Measurements from ENCODE around the gene OVCA2.

Gene OVCA2

DNA sequence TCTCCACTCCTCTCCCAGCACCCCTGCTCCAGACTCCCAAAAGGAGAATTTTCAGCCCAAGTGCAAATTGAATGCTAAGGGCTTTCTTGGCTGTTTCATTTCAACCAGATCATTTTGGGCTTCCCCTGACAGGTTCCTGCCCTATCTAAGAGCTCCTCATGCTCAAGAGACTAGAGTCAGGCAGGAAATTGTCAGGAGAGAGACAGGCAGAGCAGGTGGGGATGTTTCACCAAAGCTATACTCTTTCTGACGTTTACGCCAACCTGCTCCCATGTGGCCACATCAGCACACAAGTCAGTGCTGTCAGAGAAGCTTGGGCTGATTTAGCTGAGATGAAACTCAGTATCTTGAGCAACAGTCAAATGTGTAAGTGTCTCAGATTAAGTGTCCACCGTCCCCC, 44.5 kb downstream of the OVCA2 start:
- TF ChIP-seq, protein P1, sequence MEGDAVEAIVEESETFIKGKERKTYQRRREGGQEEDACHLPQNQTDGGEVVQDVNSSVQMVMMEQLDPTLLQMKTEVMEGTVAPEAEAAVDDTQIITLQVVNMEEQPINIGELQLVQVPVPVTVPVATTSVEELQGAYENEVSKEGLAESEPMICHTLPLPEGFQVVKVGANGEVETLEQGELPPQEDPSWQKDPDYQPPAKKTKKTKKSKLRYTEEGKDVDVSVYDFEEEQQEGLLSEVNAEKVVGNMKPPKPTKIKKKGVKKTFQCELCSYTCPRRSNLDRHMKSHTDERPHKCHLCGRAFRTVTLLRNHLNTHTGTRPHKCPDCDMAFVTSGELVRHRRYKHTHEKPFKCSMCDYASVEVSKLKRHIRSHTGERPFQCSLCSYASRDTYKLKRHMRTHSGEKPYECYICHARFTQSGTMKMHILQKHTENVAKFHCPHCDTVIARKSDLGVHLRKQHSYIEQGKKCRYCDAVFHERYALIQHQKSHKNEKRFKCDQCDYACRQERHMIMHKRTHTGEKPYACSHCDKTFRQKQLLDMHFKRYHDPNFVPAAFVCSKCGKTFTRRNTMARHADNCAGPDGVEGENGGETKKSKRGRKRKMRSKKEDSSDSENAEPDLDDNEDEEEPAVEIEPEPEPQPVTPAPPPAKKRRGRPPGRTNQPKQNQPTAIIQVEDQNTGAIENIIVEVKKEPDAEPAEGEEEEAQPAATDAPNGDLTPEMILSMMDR (IDR thresholded peaks at IDR 0.05; ENCODE audit: low read depth, low read length): no peak
- no peak for DNase-seq (ENCODE audit: low read depth in 2 of 2)
- no peak overlapping the region for H3K4me3 ChIP-seq (replicated peaks in 1 of 2; ENCODE audit: low read depth in 2 of 2, low read length in 2 of 2)

DNA sequence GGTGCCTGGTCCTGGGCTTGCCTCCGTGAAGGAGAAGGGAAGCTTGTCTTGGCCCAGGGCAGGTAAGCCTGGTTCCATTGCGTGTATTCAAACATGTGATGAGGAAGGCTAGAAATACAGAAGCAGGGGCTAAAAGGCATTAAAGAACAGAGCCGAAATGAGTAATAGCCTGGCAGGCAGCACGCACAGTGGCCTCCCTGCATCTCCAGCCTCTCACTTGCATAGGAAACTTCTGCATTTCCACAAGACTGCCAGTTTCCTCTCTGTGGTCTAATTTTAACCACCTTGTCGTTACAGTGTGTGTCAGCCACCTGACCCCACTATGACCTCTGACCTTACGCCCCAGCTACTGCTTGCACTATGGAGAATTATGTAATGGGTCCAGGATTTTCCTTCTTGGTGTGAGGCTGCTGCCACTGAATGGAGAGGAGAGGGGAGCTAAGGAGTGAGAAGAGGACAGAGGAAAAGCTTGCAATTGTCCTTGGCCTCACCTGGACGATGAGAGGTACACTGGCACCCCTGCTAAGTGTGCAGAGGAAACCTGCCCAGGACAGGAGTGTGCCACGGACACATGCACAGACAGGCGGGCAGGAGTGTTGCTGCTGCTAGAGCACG, 45.9 kb downstream of the OVCA2 start:
- H3K4me3 ChIP-seq (replicated peaks in 1 of 2; ENCODE audit: low read depth in 2 of 2, low read length in 2 of 2): no peak overlapping the region
- peak; percentile 53 to 57 for DNase-seq (ENCODE audit: low read depth in 2 of 2)
- TF ChIP-seq, protein P1 (IDR thresholded peaks at IDR 0.05; ENCODE audit: low read depth, low read length): no peak

DNA sequence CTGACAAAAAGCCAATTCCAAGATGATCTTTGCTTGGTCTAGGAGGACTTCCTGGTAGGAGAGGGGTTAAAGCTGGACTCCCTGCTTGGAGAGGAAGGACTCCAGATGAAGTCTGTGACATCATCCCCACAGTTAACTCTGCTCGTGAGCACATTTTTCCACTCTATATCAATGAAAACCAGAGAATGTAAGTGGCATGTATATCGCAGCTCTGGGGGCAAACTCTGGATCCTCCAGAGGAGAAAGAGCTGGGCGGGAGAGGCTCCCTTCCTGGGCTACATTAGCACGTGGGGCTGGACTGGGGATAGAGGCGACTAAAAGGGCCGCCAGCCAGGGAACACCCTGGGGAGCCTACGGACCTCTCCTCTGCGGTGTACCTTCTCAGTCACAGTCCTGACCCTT, 47.2 kb downstream of the OVCA2 start:
- TF ChIP-seq, protein P1 (IDR thresholded peaks at IDR 0.05; ENCODE audit: low read depth, low read length): no peak
- peak; percentile 65 to 75 for DNase-seq (ENCODE audit: low read depth in 2 of 2)
- peak overlapping the region; percentile 8 to 19 for H3K4me3 ChIP-seq (replicated peaks in 1 of 2; ENCODE audit: low read depth in 2 of 2, low read length in 2 of 2)

DNA sequence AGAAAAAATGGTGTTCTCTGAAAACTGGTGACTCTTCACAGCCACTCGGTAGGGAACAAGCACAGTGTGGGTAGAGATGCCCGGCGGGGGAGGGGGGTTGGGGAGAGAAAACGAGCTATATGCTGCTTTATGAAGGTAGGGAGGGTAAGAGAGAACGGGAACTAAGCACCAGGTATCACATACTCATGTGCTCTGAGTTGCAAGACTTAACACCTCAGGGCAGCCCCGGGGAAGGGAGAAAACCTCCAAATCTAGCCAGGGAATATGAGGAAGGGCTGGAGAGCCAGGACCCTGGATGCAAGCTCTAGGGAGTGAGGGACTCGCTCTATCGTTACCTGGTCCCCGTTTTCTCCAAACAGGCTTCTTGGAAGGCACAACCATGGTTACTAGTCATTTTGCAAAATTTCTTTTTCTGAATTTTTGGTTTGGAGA, 48.4 kb downstream of the OVCA2 start:
- TF ChIP-seq, protein P1 (IDR thresholded peaks at IDR 0.05; ENCODE audit: low read depth, low read length): no peak
- no peak overlapping the region for H3K4me3 ChIP-seq (replicated peaks in 1 of 2; ENCODE audit: low read depth in 2 of 2, low read length in 2 of 2)
- DNase-seq (ENCODE audit: low read depth in 2 of 2): no peak

DNA sequence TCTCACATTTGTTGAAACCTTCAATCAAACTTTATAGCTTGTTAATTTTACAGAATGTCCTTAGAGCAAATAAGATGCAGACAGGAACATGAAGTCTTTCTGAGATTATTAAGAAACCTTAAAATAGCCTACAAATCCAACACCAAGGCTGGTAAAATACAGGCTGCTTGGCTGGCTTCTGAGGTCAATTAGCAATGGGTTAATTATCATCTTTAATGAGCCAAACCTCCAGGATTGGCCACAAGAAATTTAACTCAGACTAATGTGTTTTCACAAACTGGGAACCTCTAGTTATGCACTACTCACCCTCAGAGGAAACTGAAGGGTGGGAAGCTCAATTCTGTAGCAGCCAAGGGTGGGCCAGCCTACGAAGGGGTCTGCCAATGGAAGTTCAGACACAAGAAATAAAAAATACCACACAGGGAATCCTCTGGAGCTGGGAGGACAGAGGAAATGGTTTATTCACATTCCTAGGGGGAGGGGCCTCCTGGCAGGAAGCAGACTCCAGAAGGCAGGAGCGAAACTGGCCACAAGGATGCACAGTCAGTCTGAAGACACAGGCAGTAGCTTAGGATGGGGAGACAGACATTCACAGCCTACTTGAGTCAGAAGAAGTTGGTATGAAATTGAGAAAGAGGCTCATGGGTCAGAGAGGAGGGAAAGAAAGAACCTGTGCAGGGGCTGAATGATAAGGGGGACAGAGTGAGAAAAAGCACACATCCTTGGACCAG, 49.1 kb downstream of the OVCA2 start:
- peak; percentile 94 for DNase-seq (ENCODE audit: low read depth in 2 of 2)
- TF ChIP-seq, protein P1 (IDR thresholded peaks at IDR 0.05; ENCODE audit: low read depth, low read length): peak; percentile 61
- H3K4me3 ChIP-seq (replicated peaks in 1 of 2; ENCODE audit: low read depth in 2 of 2, low read length in 2 of 2): peak overlapping the region in 1 of 2 donors; percentile 5

DNA sequence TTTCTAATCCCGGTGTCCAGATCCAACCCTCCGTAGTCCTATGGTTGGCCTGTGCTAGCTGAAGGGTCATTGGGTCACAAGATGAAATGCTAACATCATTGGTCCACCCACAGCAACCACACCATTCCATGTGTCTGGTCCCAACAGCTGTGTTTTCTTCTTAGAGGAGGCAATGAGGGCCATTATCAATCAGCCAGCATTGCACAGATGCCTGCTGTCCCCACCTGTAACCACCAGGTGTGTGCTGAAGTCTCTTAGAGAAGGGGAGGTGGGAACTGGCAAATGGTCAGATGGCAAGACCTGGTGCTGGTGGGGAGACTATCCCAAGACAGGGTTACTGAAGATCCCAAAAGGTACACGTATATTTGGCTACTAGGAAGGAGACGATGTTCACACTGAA, 50.4 kb downstream of the OVCA2 start:
- TF ChIP-seq, protein P1 (IDR thresholded peaks at IDR 0.05; ENCODE audit: low read depth, low read length): no peak
- no peak for DNase-seq (ENCODE audit: low read depth in 2 of 2)
- H3K4me3 ChIP-seq (replicated peaks in 1 of 2; ENCODE audit: low read depth in 2 of 2, low read length in 2 of 2): no peak overlapping the region
